RPMI8226 (cell line): ENCODE results near the gene CYP2A6.
"Not testable (repeated sequence)": the region's sequence is repeated elsewhere in the genome, so short reads cannot be mapped to it uniquely, and the experiment has no call there.

Experiments used
- DNase-seq: peaks from one replicate; pipeline ENCODE4 v3.0.0-alpha.2; 2015

CYP2A6 gene

DNA sequence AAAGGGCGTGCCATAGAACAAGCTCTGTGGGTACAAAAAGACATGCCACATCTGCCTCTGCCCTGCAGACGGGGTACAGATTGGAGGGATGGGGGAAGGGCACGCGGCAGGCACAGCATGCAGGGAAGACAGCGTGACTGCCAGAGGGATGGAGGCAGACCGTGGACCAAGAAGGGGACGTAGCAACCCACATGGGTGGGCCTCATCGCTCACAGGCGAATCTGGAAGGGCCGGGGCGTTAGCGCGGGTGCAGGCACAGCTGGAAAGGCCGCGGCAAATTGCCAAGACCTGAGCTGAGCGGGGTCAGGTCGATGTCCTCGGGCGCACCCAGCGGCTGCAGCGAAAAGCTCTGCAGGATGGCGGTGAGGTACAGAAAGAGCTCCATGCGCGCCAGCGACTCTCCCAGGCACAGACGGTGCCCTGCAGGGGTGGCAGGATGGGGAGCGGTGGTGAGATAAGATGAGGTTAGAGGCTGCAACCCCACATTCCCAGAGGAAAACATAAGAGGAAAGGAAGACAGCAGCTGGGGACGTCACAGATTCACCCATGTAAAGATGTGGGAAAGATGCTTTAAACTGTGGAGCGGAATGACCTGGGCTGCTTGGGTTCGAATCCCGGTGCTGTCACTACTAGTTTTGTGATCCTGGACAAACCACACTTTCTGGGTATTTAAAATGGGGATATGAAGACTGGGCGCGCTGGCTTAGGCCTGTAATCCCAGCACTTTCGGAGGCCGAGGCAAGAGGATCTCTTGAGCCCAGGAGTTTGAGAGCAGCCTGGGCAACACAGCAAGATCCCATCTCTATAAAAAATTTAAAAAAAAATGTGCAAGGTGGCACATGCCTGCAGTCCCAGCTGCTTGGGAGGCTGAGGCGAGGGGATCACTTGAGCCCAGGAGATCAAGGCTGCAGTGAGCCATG lies 31.5 kb downstream of the CYP2A6 start:
- peak; percentile 73 for DNase-seq

DNA sequence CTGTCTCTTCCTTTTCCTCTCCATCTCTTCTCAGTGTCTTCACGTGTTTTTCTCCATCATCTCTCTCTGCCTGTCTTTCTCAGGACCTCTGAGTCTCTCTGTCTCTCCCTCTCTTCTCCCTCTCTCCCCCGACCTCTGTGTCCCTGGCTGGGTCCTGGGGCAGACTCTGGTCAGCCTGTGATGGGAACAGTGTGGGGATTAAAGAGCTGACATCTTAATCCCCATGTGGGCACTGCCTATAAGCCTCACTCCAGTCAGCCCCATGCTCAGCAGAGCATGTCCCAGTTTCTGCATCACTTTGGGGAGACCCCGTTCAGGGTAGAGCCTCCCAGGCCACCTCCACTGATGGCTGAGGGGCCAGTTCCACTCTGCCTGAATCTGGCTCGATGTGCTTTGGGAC lies 35.0 kb downstream of the CYP2A6 start:
- DNase-seq = no peak

DNA sequence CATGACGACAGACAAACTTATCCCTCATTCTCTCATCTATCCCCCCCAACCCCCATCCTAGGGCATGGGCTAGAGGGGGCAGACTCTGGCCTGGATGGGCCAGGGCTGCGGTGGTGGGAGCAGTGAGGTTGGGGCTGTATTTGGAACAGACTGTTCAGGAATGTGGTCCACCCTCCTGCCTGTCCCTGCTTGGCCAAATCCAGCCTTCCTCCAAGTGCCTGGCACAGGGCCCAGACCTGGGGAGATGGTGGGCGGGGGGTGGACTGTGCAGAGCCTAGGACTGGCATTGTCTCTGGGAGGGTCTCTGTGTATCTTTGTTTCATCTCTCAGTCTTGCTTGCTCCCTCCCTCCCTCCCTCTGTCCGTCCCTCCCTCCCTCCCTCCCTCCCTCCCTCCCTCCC lies 37.1 kb downstream of the CYP2A6 start:
- DNase-seq = no peak

DNA sequence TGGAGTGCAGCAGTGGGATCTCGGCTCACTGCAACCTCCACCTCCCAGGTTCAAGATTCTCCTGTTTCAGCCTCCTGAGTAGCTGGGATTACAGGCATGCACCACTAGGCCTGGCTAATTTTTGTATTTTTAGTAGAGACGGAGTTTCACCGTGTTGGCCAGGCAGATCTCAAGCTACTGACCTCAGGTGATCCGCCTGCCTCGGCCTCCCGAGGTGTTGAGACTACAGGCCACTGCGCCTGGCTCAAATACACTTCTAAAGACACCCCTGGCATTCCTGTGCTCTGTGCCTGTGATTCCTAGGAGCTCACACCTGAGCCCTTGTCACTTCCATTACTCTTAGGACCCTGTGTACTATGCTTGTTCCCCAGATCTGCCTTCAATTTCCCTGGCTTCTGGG lies 37.7 kb downstream of the CYP2A6 start:
- DNase-seq = not testable (repeated sequence)

DNA sequence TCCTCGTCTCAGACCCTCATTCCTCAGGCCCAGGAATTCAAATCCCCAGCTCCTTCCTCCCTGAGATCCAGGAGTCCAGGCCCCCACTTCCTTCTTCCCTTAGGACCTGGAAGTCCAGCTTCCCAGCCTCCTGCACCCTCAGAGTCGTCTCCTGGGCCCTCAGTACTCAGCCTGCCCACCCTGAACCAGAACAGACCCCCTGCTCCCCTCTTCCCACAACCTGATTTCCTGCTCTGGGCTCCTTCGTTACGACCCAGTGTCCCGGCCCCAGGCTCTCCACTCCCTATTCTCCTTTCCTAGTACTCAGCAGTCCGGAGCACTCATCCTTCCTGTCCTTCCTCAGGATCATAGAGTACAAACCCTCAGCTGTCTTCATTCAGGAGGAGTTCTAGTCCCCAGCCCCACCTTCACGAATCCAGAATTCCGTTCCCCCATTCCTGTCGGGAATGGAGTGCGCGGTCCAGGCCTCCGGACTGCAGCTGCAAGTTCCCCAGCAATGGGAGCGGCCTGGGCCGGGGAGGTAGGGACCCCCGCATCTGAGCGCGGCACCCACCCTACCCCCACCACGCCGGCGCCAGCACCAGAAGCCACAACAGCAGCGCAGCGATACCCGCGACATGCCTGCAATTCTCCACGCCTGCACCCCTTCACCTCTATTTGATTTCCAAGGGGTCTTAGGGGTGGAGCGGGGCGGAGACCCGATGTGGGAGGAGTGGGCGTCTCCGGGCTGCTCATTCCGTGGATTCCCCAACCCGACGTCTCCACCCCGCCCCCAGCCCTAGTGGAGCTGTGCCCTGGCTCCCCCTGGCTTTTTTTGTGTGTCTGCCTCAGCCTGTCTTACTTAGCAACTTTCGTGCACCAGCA lies 38.5 kb downstream of the CYP2A6 start:
- peak; percentile 45 for DNase-seq

DNA sequence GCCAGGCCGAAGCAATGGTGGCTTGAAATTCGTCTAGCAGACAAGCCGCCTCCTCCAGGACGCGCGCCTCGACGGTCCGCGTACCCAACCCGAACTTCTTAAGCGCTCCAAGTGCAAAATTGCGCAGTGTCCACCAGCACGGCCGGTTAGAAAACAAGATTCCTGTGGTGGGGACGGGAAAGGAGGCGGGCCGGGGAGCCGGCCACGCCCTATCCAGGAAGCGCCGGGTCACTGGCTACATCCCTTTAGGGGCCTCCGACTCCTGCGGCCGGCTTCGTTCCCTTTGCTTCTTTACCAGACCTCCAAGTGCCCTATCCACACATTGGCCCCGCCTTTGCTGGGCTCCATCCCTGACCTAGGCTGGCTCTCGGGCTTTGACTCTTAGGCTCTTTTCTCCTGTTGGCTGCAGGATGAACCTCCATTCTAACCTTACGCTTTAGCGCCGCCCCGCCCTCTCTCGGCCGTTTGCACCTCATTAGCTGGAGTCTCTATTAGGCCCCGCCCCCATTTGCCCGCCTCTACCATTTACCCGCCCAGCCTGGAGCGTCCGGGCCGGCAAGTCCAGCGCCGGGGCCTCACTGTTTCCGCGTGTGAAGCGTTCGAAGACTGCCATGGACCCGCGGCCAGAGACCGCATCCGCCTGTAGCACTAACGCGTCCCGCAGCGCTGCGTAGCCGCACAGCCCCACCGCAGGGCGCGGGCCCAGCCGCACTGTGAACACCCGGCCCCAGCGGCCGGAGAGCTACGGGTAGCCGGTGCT lies 39.4 kb downstream of the CYP2A6 start:
- peak; percentile 28 for DNase-seq

DNA sequence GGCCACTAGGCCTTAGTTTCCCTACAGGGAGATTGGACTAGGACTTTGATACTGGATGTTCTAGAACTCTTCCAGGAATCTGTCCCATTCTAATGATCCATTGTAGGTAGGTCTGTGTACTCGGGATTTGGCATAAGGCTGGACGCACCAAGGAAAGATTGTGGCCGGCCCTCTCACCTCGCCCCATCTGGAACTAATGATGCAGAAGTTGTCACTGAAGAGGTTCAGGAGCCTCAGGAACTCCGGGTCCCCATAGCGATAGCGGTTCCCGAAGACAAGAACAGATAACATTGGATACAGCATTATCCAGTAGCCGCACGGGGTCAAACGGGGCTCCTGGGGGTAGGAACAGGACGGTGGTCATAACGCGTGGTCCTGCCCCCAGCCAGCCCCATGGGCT lies 40.1 kb downstream of the CYP2A6 start:
- DNase-seq = no peak

DNA sequence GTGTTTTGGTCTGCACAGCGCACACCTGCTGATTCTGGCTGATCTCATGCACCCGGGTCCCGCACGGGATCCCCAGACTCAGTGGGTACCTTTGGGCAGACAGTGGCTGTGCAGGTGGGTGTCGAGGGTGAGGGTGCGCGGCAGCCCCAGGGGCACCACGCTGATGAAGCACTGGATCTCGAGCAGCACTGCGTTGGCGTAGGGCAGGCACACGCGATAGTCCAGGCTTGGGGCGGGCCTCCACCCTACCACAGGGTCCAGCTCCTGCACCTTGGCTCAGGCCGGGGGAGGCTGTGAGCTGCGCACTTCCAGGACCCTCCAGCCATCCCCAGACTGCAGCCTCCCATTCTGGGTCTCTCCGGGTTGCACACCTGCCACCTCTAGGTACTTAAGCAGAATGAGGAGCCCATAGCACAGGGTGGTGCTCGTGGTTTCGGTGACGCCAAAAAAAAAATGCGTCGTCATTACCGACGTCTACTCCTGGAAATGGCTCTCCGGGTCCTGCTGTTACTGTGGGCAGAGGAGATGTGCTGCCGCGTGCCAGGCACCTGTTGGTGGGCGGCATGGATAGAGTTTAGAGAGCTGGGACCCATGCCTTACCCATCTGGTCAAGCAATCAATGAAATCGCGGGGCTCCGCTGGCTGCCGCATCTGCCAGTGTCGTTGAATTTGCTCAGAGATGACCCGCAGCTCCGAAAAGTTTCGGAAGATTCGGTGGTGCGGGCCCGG lies 40.7 kb downstream of the CYP2A6 start:
- no peak for DNase-seq

DNA sequence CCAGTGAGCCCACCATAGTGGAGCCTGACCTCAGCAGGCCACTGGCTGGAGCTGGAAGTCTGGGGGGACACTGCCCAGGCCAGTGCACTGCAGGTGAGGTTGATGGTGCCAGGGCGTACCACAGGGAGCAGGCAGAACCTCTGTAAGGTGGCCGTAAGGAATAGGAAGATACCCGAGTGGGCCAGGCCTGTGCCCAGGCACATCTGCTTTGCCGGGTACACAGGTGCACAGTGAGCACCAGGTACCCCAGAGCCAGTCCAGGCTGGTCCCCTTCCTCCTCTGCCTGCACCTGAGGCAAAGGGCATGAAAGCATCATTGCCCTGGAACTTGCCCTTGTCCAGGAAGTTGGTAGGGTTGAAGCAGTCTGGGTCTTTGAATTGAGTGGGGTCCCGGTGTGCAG lies 41.8 kb downstream of the CYP2A6 start:
- DNase-seq = no peak

DNA sequence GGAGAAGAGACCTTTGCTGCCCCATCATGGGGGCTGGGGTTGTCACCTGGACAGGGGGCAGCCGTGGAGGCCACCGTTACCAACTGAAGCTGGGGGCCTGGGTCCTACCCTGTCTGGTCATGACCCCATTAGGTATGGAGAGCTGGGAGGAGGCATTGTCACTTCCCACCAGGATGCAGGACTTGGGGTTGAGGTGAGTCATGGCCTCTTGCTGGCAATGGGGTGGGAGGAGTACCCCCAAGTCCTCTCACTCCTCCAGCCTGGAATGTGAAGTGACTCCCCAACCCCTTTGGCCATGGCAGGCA lies 42.3 kb downstream of the CYP2A6 start:
- no peak for DNase-seq

DNA sequence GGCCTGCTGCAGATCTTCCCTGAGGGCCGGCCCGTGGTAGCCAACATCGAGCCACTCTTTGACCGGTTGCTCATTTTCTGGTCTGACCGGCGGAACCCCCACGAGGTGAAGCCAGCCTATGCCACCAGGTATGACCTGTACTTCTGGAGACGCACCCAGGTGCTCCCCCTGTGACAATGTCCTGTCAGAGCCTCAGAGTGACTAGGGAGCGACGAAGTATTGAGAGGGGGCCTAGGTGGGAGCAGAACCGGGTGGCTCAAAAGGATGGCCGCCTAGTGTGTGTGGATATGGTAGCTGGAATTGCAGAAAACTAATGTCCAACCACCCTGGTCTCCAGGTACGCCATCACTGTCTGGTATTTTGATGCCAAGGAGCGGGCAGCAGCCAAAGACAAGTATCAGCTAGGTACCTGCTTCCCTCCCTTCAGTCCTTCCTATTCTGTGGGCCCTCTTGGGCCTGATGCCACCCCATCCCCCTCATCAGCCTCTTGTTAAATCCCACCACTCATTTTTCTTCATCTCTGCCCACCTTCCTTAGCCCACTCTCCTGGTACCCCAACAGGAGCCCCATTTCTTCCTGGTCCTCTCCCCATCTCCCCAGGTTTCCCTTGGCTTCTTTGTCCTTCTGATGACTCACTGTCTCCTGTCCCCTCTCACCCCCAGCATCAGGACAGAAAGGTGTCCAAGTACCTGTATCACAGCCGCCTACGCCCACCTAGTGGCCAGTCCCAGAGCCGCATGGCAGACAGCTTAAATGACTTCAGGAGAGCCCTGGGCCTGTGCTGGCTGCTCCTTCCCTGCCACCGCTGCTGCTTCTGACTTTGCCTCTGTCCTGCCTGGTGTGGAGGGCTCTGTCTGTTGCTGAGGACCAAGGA lies 42.9 kb downstream of the CYP2A6 start:
- DNase-seq = peak; percentile 29

DNA sequence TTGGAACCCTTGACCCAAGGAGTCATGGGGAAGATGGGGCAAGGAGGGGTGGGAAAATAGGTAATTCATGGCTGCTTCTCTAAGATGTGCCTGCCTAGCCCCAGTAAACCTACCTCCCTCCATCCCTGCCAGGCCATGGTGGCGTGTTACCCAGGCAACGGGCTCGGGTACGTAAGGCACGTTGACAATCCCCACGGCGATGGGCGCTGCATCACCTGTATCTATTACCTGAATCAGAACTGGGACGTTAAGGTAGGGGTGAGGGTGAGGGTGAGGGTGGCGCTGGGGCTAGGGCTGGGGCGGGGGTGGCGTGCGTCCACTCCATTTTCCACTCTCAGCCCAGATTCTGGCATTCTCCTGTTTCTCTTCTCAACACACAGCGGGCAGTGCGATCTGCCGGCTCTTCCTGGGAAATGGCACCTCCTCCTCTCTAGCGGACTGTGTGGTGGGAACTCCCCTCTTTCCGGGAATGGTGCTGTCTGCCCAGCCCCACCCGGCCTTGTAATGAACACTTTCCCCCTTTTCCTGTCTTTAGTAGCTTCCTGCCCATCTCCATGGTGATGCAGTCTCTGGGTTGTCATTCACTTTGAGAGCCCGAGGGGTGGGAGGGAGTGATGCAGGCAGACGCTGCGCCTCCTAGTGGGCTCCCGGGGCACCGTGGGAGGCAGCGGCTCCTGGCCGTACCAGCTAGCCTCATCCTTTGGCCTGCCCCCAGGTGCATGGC lies 43.7 kb downstream of the CYP2A6 start:
- no peak for DNase-seq

DNA sequence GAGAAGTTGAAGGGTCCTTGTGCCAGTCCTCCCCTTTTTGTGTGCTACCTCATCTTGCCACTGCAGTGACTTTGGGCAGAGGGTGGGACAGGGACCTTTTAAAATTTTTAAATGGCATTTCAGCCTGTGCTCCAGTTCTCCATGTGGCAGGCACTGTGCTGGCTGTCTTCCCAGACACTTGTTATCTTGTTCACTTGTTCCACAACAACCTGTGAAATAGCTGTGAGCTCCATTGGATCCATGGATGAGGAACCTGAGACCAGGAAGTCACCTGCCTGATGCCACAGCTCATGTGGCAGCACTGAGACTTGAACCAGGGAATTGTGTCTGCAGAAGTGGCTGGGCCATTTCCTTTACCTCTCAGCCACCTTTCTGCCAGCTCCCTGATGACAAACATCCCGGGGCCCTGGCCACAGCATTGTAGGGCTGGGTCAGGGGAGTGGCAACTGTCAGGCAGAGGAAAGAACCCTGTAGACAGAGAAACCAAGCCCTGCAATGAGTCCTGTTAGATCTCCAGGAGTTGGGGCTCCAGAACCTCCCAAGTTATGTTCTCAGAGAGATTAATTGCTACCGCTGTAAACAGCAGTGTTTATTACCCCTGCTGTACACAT lies 44.9 kb downstream of the CYP2A6 start:
- no peak for DNase-seq

DNA sequence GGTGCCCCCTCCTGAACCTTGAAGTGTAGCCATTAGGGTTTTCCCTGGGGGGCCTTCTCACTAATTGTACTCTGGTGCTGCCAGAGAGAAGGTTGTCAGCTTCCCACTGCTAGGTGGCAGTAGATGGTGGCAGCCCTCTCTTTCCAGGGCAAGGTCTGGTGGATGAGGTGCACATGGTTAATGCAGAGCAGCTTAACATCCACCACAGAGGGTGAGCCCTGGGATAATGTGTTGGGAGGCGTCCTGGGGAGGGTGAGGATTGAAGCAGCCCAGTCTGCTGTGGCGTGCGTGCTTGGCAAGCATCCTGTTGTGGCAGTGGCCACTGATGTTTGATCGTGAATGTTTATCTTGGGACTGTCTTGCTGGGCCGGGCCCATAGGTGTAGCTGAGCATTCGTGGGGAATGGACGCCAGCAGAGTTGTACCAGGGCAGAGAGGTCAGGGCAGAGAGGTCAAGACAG lies 45.4 kb downstream of the CYP2A6 start:
- DNase-seq = no peak

DNA sequence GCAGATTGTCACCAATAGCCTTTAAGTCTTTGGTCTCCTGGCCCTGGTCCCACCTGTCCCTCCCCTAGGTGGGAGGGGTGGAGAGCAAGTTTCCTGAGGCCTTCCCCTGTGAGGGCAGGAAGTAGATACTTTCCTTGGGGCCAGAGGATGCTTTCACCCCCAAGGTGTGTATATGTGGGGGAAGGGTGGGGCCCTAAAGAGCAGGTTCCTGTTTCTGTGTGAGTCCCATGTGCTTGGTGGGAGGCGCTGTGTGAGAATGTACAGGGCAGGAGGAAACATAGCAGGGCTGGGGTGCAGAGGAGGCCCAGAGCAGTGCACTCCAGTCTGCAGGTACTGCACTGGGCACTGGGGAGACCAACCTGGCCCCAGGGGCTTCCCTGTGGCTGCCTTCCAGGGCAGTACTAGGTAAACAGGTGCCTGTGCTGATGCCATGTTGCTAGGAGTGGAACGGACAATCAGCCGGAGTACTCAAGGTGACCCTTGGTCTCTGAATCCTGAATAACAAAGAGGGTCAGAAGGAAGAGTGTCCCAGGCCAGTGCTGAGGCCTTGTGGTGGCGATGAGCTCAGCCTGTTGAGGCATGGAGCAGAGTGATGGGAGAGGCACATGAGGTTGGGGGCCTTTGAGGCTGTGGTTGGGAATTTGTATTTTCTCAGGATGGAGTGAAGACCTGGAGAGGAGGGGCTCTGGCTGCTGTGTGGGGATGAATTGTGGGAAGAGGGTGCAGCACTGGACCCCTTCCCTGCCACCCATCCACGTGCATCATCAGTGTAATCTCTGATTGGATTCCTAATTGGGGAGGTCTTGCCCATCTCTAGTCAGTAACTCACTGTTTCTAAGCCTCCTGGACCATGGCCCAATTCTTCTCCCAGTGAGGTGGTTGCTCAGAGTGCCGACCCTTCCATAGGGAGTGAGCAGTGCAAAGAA lies 46.1 kb downstream of the CYP2A6 start:
- peak; percentile 73 for DNase-seq

DNA sequence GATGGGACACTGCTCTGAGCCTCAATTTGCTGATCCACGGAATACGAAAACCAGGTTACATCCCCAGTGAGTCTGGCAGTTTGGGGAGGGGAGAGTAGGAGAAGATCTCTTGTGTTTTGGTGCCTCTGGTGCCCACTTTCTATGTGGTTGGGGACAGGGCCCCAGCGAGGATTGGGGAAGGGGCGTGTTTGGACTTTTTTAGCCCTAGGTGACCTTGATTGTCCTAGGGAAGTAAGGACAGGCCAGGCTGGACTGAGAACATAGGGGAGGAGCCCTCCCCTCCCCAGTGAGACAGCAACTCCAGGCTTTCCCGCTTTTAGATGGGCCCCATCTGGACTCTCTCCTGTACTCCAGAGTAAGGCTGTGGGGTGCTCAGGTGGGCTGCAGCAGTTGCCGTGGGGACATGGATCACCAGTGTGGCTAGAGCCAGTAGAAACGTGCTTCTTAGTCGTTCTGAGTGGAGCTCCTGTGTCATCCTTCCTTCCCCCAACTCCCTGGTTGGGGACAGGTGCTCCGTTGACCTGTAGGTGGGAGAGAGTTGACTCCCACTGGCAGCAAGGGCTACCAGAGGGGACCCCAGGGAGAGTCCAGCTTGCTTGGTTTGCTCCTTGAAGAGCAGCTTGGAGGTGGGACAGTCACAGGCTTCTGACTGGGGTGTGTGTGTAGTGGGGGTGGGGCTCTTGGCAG lies 46.9 kb downstream of the CYP2A6 start:
- no peak for DNase-seq

DNA sequence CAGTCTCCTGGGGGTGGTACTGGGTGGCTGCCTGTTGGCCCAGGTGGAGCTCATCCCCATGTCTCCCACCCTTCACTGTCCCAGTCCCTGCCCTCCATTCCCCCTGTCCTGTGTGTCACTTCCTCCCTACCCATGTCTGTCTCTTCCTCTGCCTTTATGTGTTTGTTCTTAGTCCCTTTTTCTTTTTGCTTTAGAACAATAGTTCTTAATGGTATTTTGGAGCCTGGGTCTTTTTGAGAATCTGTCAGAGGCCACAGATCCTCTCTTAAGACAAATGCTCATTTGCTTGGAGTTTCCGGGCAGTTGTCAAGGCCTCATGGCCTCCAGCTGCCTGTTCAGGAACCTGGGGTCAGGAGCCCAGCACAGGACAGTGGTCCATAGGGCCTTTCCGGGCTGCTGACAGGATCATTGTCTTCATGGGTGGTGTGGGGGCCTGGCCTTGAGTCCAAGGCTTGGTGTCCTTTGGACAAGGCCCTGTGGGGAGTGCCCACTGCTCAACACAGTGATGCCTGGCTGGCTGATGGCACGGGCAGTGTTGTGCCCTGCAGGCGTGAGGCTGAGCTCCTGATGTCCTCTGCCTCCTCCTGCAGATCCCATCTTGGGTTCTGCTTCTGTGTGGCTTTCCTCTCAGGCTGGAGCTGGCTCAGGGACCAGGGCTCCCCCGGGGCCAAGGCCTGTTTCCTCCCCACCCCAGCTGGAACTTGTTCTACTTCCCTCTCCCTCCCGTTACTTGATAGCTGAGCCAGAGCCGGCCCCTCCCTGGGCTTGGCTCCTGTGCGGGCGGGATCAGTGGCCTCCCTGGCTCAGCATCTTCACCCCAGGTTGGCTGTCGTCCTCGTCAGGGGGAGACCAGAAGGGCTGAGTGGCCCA lies 47.7 kb downstream of the CYP2A6 start:
- no peak for DNase-seq
